Uterus (tissue), 4 donors: ENCODE measurements around the gene SLFN11. TPM values are rescaled to one million over a fixed set of nuclear protein-coding genes. Genes with fewer than 3 reads are reported as not detected.

Source experiments
- small RNA-seq: library from RNA; depleted of rRNA; stranded (forward); fragments of <200 nt; gene quantifications from one replicate; pipeline ENCODE3, GENCODE V24; 2016
- total RNA-seq, 4 donors: library from RNA; depleted of rRNA in 3 of 4; stranded (reverse); fragments of >200 nt in 3 of 4; gene quantifications; one replicate each; pipeline versions ENCODE4 v1.1.0 to v1.2.4, GENCODE V29; 2014 to 2023
- donor health status: DM: yes; HTN: yes; CAD: no.

SLFN11 gene
- total RNA-seq, 4 donors from 2014 or later = 24.6 to 87.1 (median 54.8) TPM

Small RNAs within 50 kb of the gene (small RNA-seq; reads per million reads assigned to genes)
- gene AC060766.3 (not detected), gene AC060766.5 (not detected)

Other genes with a start within 250 kb of the SLFN11 start
- 10 to 100 TPM in 3 of 4 donors, 1 to 10 TPM in 1; 3.6 to 30.0 (median 19.7) TPM for gene NLE1, start 231.3 kb downstream of the SLFN11 start, total RNA-seq
- under 1 TPM in 2 of 4 donors, not detected in 2; 0.21 to 0.55 TPM for gene UNC45B, start 225.8 kb downstream of the SLFN11 start, total RNA-seq
- gene SLC35G3, start 179.2 kb downstream of the SLFN11 start, total RNA-seq = not detected
- 10 to 100 TPM; 13.8 to 51.5 (median 32.2) TPM for gene SLFN5, start 130.5 kb downstream of the SLFN11 start, total RNA-seq
- 10 to 100 TPM in 2 of 4 donors, 1 to 10 TPM in 2; 6.8 to 60.4 (median 12.9) TPM for gene SLFN12, start 58.9 kb upstream of the SLFN11 start, total RNA-seq
- 10 to 100 TPM in 1 of 4 donors, 1 to 10 TPM in 2, under 1 TPM in 1; 0.51 to 13.7 (median 7.1) TPM for gene SLFN13, start 75.1 kb upstream of the SLFN11 start, total RNA-seq
- gene SLFN12L, start 164.1 kb upstream of the SLFN11 start, total RNA-seq = 1 to 10 TPM in 2 of 4 donors, under 1 TPM in 2; 0.55 to 2.8 (median 1.4) TPM
- under 1 TPM in 1 of 4 donors, not detected in 3; 0.76 TPM for gene SLFN14, start 187.2 kb upstream of the SLFN11 start, total RNA-seq
- 10 to 100 TPM in 1 of 4 donors, 1 to 10 TPM in 3; 5.3 to 15.9 (median 8.6) TPM for gene PEX12, start 204.9 kb upstream of the SLFN11 start, total RNA-seq
- 100 to 1,000 TPM in 1 of 4 donors, 10 to 100 TPM in 3; 40.7 to 124 (median 61.5) TPM for gene AP2B1, start 213.7 kb upstream of the SLFN11 start, total RNA-seq